Neutrophil (primary cell): ENCODE measurements around the gene MDH1B.

Experiments used
- H3K27ac ChIP-seq: fragments of 200-600 bp; sonication (generic); 2 replicates; pipeline ENCODE4 v1.5.1; 2016; ENCODE audit warnings: mild to moderate bottlenecking, moderate library complexity
- H3K27me3 ChIP-seq: fragments of 200-600 bp; sonication (generic); 2 replicates; pipeline ENCODE4 v1.6.0; 2016; ENCODE audit warnings: mild to moderate bottlenecking
- H3K36me3 ChIP-seq: fragments of 200-600 bp; sonication (generic); 2 replicates; pipeline ENCODE4 v1.5.1; 2017
- H3K4me1 ChIP-seq, 2 experiments: fragments of 200-600 bp in 1 of 2; sonication (generic) in 1 of 2; 1 replicate in 1 of 2; 2 replicates in 1 of 2; pipeline versions ENCODE4 v1.5.1 to v1.6.1; 2013 to 2016; ENCODE audit warnings: low read depth in 1 of 2, low read length in 1 of 2, mild to moderate bottlenecking in 1 of 2, moderate library complexity in 1 of 2; ENCODE audit not compliant: control insufficient read depth in 1 of 2, insufficient read depth in 1 of 2
- H3K4me3 ChIP-seq, 2 experiments: fragments of 200-600 bp in 1 of 2; sonication (generic) in 1 of 2; 1 replicate in 1 of 2; 2 replicates in 1 of 2; pipeline ENCODE4 v1.5.1; 2013 to 2016; ENCODE audit warnings: low read depth in 1 of 2, low read length in 1 of 2, mild to moderate bottlenecking in 1 of 2, moderate library complexity in 1 of 2
- H3K9me3 ChIP-seq: fragments of 200-600 bp; sonication (generic); 2 replicates; pipeline ENCODE4 v1.5.1; 2016
- TF ChIP-seq, protein P1 (sequence below): fragments of 200-600 bp; sonication (generic); IDR thresholded peaks from 2 replicates; pipeline ENCODE4 v1.5.1; 2016; ENCODE audit warnings: antibody characterized with exemption

Gene MDH1B

DNA sequence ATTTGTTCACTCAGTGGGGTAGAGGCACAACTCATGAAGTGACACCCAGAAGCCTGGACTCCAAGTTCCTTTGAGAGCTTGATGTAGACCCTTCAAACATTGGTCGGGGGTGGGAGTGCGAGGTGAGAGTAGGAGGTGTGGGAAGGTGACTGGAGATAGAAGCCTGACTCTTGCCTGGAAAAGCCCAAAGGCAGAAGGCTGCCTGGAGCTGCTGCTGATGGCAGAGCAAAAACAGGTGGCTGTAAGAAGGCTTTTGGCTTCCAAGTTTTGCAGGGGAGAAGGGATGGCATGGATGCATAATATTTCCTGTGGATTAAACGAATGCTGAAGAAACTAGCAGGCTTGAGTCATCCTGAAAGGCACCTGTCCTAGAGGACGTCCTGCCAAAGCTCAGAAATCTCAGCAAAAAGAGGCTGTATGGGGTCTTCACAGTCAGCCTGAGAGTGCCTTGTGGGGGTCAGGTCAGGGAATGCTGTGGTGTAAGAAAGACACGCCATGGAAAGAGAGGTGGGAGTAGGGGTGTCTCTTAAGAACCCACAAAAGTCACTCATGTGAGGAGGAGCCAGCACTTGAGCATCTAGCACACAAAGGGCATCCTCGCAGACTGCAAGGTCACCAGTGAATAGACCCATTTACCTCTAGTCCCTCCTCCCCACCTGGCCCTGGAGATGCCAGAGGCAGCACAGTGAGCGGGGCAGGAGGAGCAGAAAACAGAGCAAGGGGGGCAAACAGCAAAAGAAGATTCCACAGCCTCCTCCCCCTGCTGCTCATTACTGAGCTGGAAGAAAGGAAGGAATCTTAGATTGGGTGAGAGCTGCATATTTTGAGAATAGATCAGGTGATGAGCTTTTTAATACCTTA, 37.8 kb upstream of the MDH1B start:
- Histone ChIP-seq H3K9me3 (no peaks in the 10 kb centered on the region), H3K36me3 (no peaks in the 10 kb centered on the region), H3K27ac (no peak overlapping the region), H3K4me1 (peaks cover 32% of the 10 kb centered on the region in 2 experiments), H3K4me3 (no peak overlapping the region), H3K27me3 (no peaks in the 10 kb centered on the region)
- TF ChIP-seq, protein P1, sequence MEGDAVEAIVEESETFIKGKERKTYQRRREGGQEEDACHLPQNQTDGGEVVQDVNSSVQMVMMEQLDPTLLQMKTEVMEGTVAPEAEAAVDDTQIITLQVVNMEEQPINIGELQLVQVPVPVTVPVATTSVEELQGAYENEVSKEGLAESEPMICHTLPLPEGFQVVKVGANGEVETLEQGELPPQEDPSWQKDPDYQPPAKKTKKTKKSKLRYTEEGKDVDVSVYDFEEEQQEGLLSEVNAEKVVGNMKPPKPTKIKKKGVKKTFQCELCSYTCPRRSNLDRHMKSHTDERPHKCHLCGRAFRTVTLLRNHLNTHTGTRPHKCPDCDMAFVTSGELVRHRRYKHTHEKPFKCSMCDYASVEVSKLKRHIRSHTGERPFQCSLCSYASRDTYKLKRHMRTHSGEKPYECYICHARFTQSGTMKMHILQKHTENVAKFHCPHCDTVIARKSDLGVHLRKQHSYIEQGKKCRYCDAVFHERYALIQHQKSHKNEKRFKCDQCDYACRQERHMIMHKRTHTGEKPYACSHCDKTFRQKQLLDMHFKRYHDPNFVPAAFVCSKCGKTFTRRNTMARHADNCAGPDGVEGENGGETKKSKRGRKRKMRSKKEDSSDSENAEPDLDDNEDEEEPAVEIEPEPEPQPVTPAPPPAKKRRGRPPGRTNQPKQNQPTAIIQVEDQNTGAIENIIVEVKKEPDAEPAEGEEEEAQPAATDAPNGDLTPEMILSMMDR = no peak

DNA sequence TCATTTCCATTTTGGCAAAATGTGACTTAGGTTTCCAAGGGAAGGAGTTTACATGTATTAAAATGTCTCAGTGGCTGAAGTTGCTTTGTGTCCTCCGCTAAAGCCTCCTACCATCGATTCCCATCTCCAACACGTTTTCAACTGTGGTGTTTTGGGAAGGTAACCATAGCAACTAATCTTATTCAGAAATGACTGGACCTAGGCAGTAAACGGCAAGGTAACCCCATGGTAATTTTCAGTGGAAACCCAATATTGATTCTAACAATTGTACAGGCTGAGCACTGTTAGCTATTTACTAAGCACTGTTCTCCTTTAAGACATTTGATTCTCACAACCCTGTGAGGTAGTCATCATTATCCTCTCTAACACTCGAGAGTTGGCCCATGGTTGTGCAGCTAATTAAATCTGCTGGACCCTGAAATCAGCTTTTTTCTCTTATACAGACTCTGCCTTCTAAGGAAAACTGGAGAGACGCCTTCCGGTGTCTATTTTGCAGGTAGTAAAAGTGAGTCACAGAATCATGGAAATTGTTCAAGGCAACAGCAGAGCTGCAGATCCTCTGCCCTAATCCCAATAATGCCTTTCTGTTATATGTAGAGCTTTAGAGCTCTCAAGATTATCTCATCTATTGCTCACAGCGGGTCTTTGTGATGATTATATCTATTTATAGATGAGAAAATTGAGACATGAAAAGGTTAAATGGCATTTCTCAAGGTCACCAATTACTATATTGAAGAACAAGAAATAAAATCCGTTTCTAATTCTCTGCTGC, 36.5 kb upstream of the MDH1B start:
- Histone ChIP-seq H3K36me3 (no peaks in the 10 kb centered on the region), H3K27me3 (no peaks in the 10 kb centered on the region)

DNA sequence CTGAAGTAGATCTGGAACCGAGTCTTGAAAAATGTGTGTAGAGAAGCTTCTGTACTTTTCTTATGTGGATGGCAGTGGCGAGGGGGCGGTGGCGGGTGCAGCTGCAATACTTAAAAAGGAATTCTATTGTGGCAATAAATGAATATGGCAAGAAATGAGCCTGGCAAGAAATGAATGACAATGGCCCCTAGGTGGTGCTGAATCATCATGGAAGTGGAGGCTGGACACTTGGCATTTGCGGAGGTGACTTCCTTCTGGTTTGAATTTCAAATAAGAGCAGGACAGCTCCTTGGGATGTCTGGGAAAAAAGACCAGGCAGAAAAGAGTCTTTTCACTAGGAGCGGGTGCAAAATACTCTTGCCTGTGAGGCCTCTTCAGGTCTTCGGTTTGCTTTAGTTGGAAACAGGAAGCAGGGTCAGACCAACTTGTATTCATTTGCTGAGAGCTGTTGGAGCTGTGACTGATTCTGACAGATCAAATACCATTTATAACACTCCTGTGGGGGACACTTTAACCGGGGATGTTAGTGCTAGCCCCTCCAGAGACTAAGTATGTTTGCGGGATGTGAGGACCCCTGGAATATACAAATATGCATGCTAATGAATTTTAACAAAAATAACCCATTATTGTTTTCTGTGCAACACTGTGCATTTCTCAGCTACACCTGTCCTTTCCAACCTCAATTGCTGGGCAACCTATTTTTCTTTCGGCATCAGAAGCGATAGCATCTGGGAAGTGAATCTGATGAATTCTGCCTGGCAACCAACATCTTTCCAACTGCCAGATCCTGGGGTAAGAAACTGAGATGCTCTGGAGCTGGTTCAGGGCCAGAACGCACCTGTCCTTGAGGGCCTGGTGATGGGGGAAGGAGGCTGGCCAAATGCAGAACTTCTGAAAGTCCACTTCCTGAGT, 35.6 kb upstream of the MDH1B start:
- TF ChIP-seq, protein P1 = peak; percentile 33
- Histone ChIP-seq H3K9me3 (no peaks in the 10 kb centered on the region), H3K4me3 (peak overlapping the region; percentile 29 to 36), H3K27me3 (no peaks in the 10 kb centered on the region), H3K27ac (peak overlapping the region; percentile 4), H3K36me3 (no peaks in the 10 kb centered on the region), H3K4me1 (peaks cover 38 to 39% of the 10 kb centered on the region in 2 experiments)

More for the DNA sequence above, 36.5 kb upstream of the MDH1B start:
- peak overlapping the region; percentile 4 for H3K27ac ChIP-seq
- TF ChIP-seq, protein P1 = no peak
- peaks cover 38 to 39% of the 10 kb centered on the region in 2 experiments for H3K4me1 ChIP-seq
- H3K4me3 ChIP-seq = no peak overlapping the region
- no peaks in the 10 kb centered on the region for H3K9me3 ChIP-seq

DNA sequence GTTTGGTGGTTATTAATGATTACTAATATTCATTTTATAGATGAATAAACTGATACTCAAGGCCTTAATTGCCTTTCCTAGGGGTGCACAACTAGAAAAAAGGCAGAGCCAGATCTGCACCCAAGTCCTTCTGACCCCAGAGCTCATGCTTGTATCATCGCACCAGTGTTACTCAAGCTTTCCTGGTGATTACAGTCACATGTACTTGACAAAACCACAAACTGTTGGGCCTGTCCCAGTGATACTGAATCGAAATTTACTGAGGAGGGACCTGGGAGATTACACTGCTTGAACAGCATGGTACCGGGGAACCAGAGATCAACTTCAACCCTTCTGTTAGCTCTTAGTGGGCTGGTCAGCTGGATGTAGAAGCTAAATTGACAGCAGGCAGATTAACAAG, 34.0 kb upstream of the MDH1B start:
- Histone ChIP-seq H3K27me3 (no peaks in the 10 kb centered on the region), H3K27ac (peak overlapping the region; percentile 64), H3K4me3 (peak overlapping the region in 1 of 2 experiments; percentile 1), H3K9me3 (no peaks in the 10 kb centered on the region), H3K4me1 (peaks cover 38 to 39% of the 10 kb centered on the region in 2 experiments), H3K36me3 (no peaks in the 10 kb centered on the region)
- TF ChIP-seq, protein P1 = no peak

DNA sequence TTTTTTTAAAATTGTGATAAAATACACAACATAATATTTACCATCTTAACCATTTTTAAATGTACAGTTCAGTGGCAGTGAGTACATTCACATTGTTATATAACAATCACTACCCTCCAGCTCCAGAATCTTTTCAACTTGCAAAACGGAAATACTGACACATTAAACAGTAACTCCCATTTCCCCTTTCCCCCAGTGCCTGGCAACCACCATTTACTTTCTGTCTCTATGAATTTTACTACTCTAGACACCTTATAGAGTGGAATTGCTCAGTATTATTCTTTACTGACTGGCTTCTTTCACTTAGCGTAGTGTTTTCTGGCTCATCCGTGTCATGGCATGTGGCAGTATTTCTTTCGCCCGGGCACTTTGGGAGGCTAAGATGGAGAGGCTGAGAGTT, 32.9 kb upstream of the MDH1B start:
- no peaks in the 10 kb centered on the region for H3K9me3 ChIP-seq
- no peaks in the 10 kb centered on the region for H3K27me3 ChIP-seq
- no peaks in the 10 kb centered on the region for H3K36me3 ChIP-seq
- TF ChIP-seq, protein P1 = no peak
- peaks cover 38 to 39% of the 10 kb centered on the region in 2 experiments for H3K4me1 ChIP-seq
- H3K4me3 ChIP-seq = no peak overlapping the region
- H3K27ac ChIP-seq = peak overlapping the region; percentile 59
